HEK293T (cell line): Measurements from ENCODE around the gene ATP10A.

Source experiments
- CTCF ChIA-PET: fragments of 350-600 bp; formaldehyde crosslinking; extraction: SDS; loops from one replicate; lab custom pipeline; 2021; ENCODE audit warnings: antibody characterized with exemption, inconsistent platforms; lab: Yijun Ruan, JAX
- POLR2A ChIA-PET: fragments of 350-600 bp; formaldehyde crosslinking; extraction: SDS; loops from one replicate; lab custom pipeline; 2020; ENCODE audit warnings: antibody characterized with exemption, inconsistent platforms; lab: Yijun Ruan, JAX
- DNase-seq: peaks from one replicate; pipeline ENCODE4 v3.0.0; 2012; ENCODE audit warnings: mixed read lengths; ENCODE audit errors: extremely low spot score
- ARNT ChIP-seq: fragments of 450-650 bp; IDR thresholded peaks from 2 replicates; pipeline ENCODE4 v1.6.1; 2017; ENCODE audit warnings: mild to moderate bottlenecking
- BHLHE40 ChIP-seq: fragments of 450-650 bp; IDR thresholded peaks from 2 replicates; pipeline ENCODE4 v1.6.1; 2016; ENCODE audit warnings: mild to moderate bottlenecking, moderate library complexity, borderline replicate concordance
- CTBP1 ChIP-seq: fragments of 450-650 bp; IDR thresholded peaks from 2 replicates; pipeline ENCODE4 v1.6.1; 2016; ENCODE audit warnings: borderline replicate concordance
- ELF4 ChIP-seq: fragments of 450-650 bp; IDR thresholded peaks from 2 replicates; pipeline ENCODE4 v1.6.1; 2017; ENCODE audit warnings: antibody characterized with exemption
- FOXA1 ChIP-seq: fragments of 450-650 bp; IDR thresholded peaks from 2 replicates; pipeline ENCODE4 v1.6.1; 2016; ENCODE audit warnings: mild to moderate bottlenecking
- FOXK2 ChIP-seq: fragments of 450-650 bp; IDR thresholded peaks from 2 replicates; pipeline ENCODE4 v1.6.1; 2016; ENCODE audit warnings: mild to moderate bottlenecking
- FOXM1 ChIP-seq: fragments of 450-650 bp; IDR thresholded peaks from 2 replicates; pipeline ENCODE4 v1.6.1; 2017; ENCODE audit warnings: mild to moderate bottlenecking, borderline replicate concordance
- HDGF ChIP-seq: fragments of 450-650 bp; IDR thresholded peaks from 2 replicates; pipeline ENCODE4 v1.6.1; 2017; ENCODE audit warnings: antibody characterized with exemption, borderline replicate concordance
- L3MBTL2 ChIP-seq: fragments of 450-650 bp; conservative IDR thresholded peaks from 2 replicates; pipeline ENCODE4 v1.6.1; 2016; ENCODE audit warnings: mild to moderate bottlenecking
- LEF1 ChIP-seq: fragments of 450-650 bp; IDR thresholded peaks from 2 replicates; pipeline ENCODE4 v1.6.1; 2017; ENCODE audit warnings: mild to moderate bottlenecking, borderline replicate concordance
- NFRKB ChIP-seq: fragments of 450-650 bp; IDR thresholded peaks from 2 replicates; pipeline ENCODE4 v1.6.1; 2016; ENCODE audit warnings: mild to moderate bottlenecking, moderate library complexity
- PKNOX1 ChIP-seq: fragments of 450-650 bp; IDR thresholded peaks from 2 replicates; pipeline ENCODE4 v1.6.1; 2016
- SP1 ChIP-seq: fragments of 450-650 bp; IDR thresholded peaks from 2 replicates; pipeline ENCODE4 v1.6.1; 2017
- SUZ12 ChIP-seq: fragments of 450-650 bp; IDR thresholded peaks from 2 replicates; pipeline ENCODE4 v1.6.1; 2016; ENCODE audit warnings: mild to moderate bottlenecking
- TARDBP ChIP-seq: fragments of 450-650 bp; IDR thresholded peaks from 2 replicates; pipeline ENCODE4 v1.6.1; 2016
- ZNF384 ChIP-seq: fragments of 450-650 bp; IDR thresholded peaks from 2 replicates; pipeline ENCODE4 v1.6.1; 2016

The ATP10A gene

GRCh38 chr15:25796395-25796794 is 66.7 kb downstream of the ATP10A start:
- no peak for DNase-seq
- ChIA-PET CTCF (no interaction called here), POLR2A (no interaction called here)
- TF ChIP-seq HDGF = no peak
- no peak for TF ChIP-seq NFRKB
- no peak for TF ChIP-seq SP1
- TF ChIP-seq ARNT = no peak
- TF ChIP-seq CTBP1 = no peak
- no peak for TF ChIP-seq FOXM1
- TF ChIP-seq PKNOX1 = no peak
- no peak for TF ChIP-seq BHLHE40
- TF ChIP-seq ZNF384 = no peak
- no peak for TF ChIP-seq FOXA1
- TF ChIP-seq LEF1 = no peak

- no peak for TF ChIP-seq ZNF384
- TF ChIP-seq FOXK2 = no peak
- TF ChIP-seq TARDBP = no peak
- DNase-seq = no peak
- POLR2A ChIA-PET = no interaction called here
- CTCF ChIA-PET = no interaction called here
Measured at GRCh38 chr15:25795712-25796111, 67.4 kb downstream of the ATP10A start.

- no peak for TF ChIP-seq ARNT
- TF ChIP-seq TARDBP = no peak
- TF ChIP-seq PKNOX1 = no peak
- no peak for TF ChIP-seq SP1
- TF ChIP-seq L3MBTL2 = no peak
- TF ChIP-seq CTBP1 = no peak
- no peak for TF ChIP-seq LEF1
- no peak for TF ChIP-seq SUZ12
- no peak for TF ChIP-seq FOXM1
- TF ChIP-seq FOXK2 = no peak
- TF ChIP-seq ELF4 = no peak
- no peak for TF ChIP-seq HDGF
- TF ChIP-seq FOXA1 = no peak
- TF ChIP-seq BHLHE40 = no peak
- TF ChIP-seq ZNF384 = no peak
- TF ChIP-seq NFRKB = no peak
- no peak for DNase-seq
- CTCF ChIA-PET = no interaction called here
- POLR2A ChIA-PET = no interaction called here
Measured at GRCh38 chr15:25795061-25795460, 68.1 kb downstream of the ATP10A start.

GRCh38 chr15:25793354-25794050 is 69.6 kb downstream of the ATP10A start:
- DNase-seq = no peak
- CTCF ChIA-PET = no interaction called here
- TF ChIP-seq TARDBP (no peak), SP1 (no peak), LEF1 (no peak), CTBP1 (no peak), ELF4 (no peak), L3MBTL2 (no peak), SUZ12 (no peak), FOXA1 (no peak), BHLHE40 (no peak), ARNT (no peak), HDGF (no peak), ZNF384 (no peak), NFRKB (no peak), FOXK2 (no peak), PKNOX1 (no peak), FOXM1 (no peak)
- POLR2A ChIA-PET = no interaction called here

GRCh38 chr15:25792128-25792527 is 71.0 kb downstream of the ATP10A start:
- TF ChIP-seq NFRKB (no peak), PKNOX1 (no peak), SP1 (no peak), ELF4 (no peak)
- CTCF ChIA-PET = no interaction called here
- POLR2A ChIA-PET = no interaction called here
- DNase-seq = no peak

GRCh38 chr15:25790000-25790660 is 73.0 kb downstream of the ATP10A start:
- POLR2A ChIA-PET = interaction anchor here (0.6 kb wide), 1 partner anchor 983 kb away, joined by 3 read pairs; no protein-coding TSS in a partner anchor
- no peak for DNase-seq
- CTCF ChIA-PET = no interaction called here
- TF ChIP-seq L3MBTL2 = no peak
- no peak for TF ChIP-seq ELF4
- no peak for TF ChIP-seq FOXM1
- no peak for TF ChIP-seq NFRKB
- no peak for TF ChIP-seq HDGF
- no peak for TF ChIP-seq CTBP1
- no peak for TF ChIP-seq FOXK2
- TF ChIP-seq LEF1 = no peak
- TF ChIP-seq SUZ12 = no peak
- no peak for TF ChIP-seq TARDBP
- no peak for TF ChIP-seq PKNOX1
- TF ChIP-seq ZNF384 = no peak
- no peak for TF ChIP-seq BHLHE40
